ENCODE measurements around the gene HSPG2. TPM values are rescaled to one million over a fixed set of nuclear protein-coding genes. Genes with fewer than 3 reads are reported as not detected.

The HSPG2 gene
- total and polyA plus RNA-seq, 9 of the 15 experiments (the other 6 are each of a cell fraction or from before 2014, with no cell fraction given) = 0.14 to 160 (median 15.7) TPM

GRCh38 chr1:21840981-21841380, 96.1 kb downstream of the HSPG2 start (continued):
- no peak for TF ChIP-seq CXXC5 (CRISPR knock-in tag; IDR thresholded peaks at IDR 0.05)
- TF ChIP-seq POLR2G (IDR thresholded peaks at IDR 0.05; ENCODE audit: low read depth, low read length) = peak; percentile 49
- no peak for TF ChIP-seq RREB1 (CRISPR knock-in tag; IDR thresholded peaks at IDR 0.05)

GRCh38 chr1:21839337-21840037, 97.6 kb downstream of the HSPG2 start:
- H3K4me2 ChIP-seq (ENCODE audit: insufficient read depth, low read length) = no peak overlapping the region
- peaks cover 89% of the 10 kb centered on the region; the same call in 2 of the 3 replicates for H3K36me3 ChIP-seq (ENCODE audit: control insufficient read depth, insufficient read depth, low read length)
- peaks cover 0 to 12% of the 10 kb centered on the region in 2 experiments; a peak in 1 of 5 replicates for H3K4me1 ChIP-seq (replicated peaks in 1 of 2; ENCODE audit: control insufficient read depth in 2 of 2, insufficient read depth in 2 of 2, low read length in 2 of 2)
- H3K9me1 ChIP-seq (ENCODE audit: control insufficient read depth, insufficient read depth, low read length) = no peaks in the 10 kb centered on the region
- no peak for DNase-seq (ENCODE audit: extremely low read depth in 1 of 4, low spot score in 3 of 4)
- ChIA-PET CTCF (ENCODE audit: low intra/inter-chr PET ratio) (no interaction called here), POLR2A (interaction anchor here (0.6 kb wide), 2 partner anchors 14 to 21 kb away, joined by 3 to 5 read pairs; no protein-coding TSS in a partner anchor)
- H3K9ac ChIP-seq (ENCODE audit: insufficient read depth in 1 of 2, low read depth in 2 of 2, low read length in 2 of 2) = no peak overlapping the region; a peak in 1 of 4 replicates
- peaks cover 4% of the 10 kb centered on the region for H3K9me3 ChIP-seq (replicated peaks; ENCODE audit: control insufficient read depth, insufficient read depth, low read depth, low read length)
- no TSS peak for BruUV-seq (replicated peaks)
- no peaks in the 10 kb centered on the region for H3K79me2 ChIP-seq (ENCODE audit: control insufficient read depth, insufficient read depth, low read length)
- intact Hi-C loops (cut with micrococcal nuclease) (no loop called here), in situ Hi-C loops (cut with MboI) (no loop called here)
- FAIRE-seq = no peak
- no peaks in the 10 kb centered on the region for H3K27me3 ChIP-seq (ENCODE audit: control insufficient read depth in 2 of 2, insufficient read depth in 2 of 2, low read length in 2 of 2)
- no peak overlapping the region for H2AFZ ChIP-seq (ENCODE audit: low read depth, low read length)
- WGBS (ENCODE audit: insufficient coverage, low coverage, missing lambda C conversion rate) = 93% methylated on average over 19 of the region's 19 CpGs
- H3K4me3 ChIP-seq = no peak overlapping the region
- no peak overlapping the region for H3K27ac ChIP-seq (ENCODE audit: extremely low read depth, low read depth, low read length)
- no peaks in the 10 kb centered on the region; the same call in 1 of the 2 replicates for H4K20me1 ChIP-seq (replicated peaks; ENCODE audit: control insufficient read depth, insufficient read depth, low read length)
- no peak for ATAC-seq
- TF ChIP-seq ZNF280B (CRISPR knock-in tag; IDR thresholded peaks at IDR 0.05) = no peak
- TF ChIP-seq SMARCA4 (IDR thresholded peaks at IDR 0.05) = no peak
- TF ChIP-seq PBX2 (CRISPR knock-in tag; IDR thresholded peaks at IDR 0.05; ENCODE audit: low read depth) = no peak
- TF ChIP-seq PBX2 (tag; conservative IDR thresholded peaks at IDR 0.05; ENCODE audit: low read depth) = no peak
- TF ChIP-seq JUND (IDR thresholded peaks at IDR 0.05; ENCODE audit: borderline replicate concordance, low read depth, low read length) = no peak
- no peak for TF ChIP-seq JUND (tag; IDR thresholded peaks at IDR 0.05; ENCODE audit: borderline replicate concordance, low read depth, low read length)
- no peak for TF ChIP-seq TEAD2 (tag; IDR thresholded peaks at IDR 0.05)
